KBM-7 (cell line): ENCODE measurements around the gene OCIAD1.
A peak's percentile ranks its signal among the peaks of the same experiment; 100 is the strongest.
"Not testable (repeated sequence)": the region's sequence is repeated elsewhere in the genome, so short reads cannot be mapped to it uniquely, and the experiment has no call there.

Experiments
- DNase-seq: peaks from one replicate; pipeline ENCODE4 v3.0.0-alpha.2; 2015
- in situ Hi-C: fragments of 300-500 bp; cut with MboI; formaldehyde crosslinking; loops from 2 replicates; pipeline ENCODE4 v1.14.3; 2020; ENCODE audit warnings: low sequenced_read_pairs, low pct_unique_long_range_greater_than_20kb, mixed read lengths

The OCIAD1 gene

GRCh38 chr4:48877827-48878535, 47.1 kb downstream of the OCIAD1 start:
- DNase-seq: no peak
- in situ Hi-C loops: no loop called here

GRCh38 chr4:48879561-48880442, 48.9 kb downstream of the OCIAD1 start:
- DNase-seq: no peak
- in situ Hi-C loops: no loop called here

- DNase-seq, in situ Hi-C loops: not testable (repeated sequence)
Measured at GRCh38 chr4:48881646-48882045, 50.8 kb downstream of the OCIAD1 start.

GRCh38 chr4:48889750-48890149, 58.9 kb downstream of the OCIAD1 start:
- in situ Hi-C loops, DNase-seq: not testable (repeated sequence)

- no peak for DNase-seq
- in situ Hi-C loops: no loop called here
Measured at GRCh38 chr4:48891028-48891619, 60.2 kb downstream of the OCIAD1 start.

GRCh38 chr4:48896845-48897244, 66.0 kb downstream of the OCIAD1 start:
- DNase-seq: peak; percentile 27
- in situ Hi-C loops: no loop called here

GRCh38 chr4:48898733-48899431, 68.0 kb downstream of the OCIAD1 start:
- in situ Hi-C loops: no loop called here
- DNase-seq: peak; percentile 69

- in situ Hi-C loops: no loop called here
- DNase-seq: no peak
Measured at GRCh38 chr4:48899432-48899749, 68.5 kb downstream of the OCIAD1 start.

- in situ Hi-C loops: no loop called here
- peak; percentile 86 for DNase-seq
Measured at GRCh38 chr4:48899950-48900349, 69.1 kb downstream of the OCIAD1 start.

- DNase-seq: no peak
- in situ Hi-C loops: no loop called here
Measured at GRCh38 chr4:48901196-48901595, 70.3 kb downstream of the OCIAD1 start.

GRCh38 chr4:48902266-48902665, 71.4 kb downstream of the OCIAD1 start:
- in situ Hi-C loops: no loop called here
- DNase-seq: no peak

GRCh38 chr4:48904101-48904500, 73.2 kb downstream of the OCIAD1 start:
- no peak for DNase-seq
- in situ Hi-C loops: no loop called here

- in situ Hi-C loops: no loop called here
Measured at GRCh38 chr4:48904541-48905142, 73.8 kb downstream of the OCIAD1 start.

GRCh38 chr4:48905363-48906015, 74.6 kb downstream of the OCIAD1 start:
- no peak for DNase-seq
- in situ Hi-C loops: no loop called here

More at GRCh38 chr4:48904541-48905142, 73.8 kb downstream of the OCIAD1 start:
- no peak for DNase-seq

- in situ Hi-C loops: no loop called here
- peak; percentile 77 for DNase-seq
Measured at GRCh38 chr4:48906206-48907173, 75.6 kb downstream of the OCIAD1 start, which contains the start of gene OCIAD2. Gene OCIAD2 (minus strand): TSS chr4:48906774. CDS start chr4:48904549, 2,225 bp downstream.

GRCh38 chr4:48907706-48908477, 77.0 kb downstream of the OCIAD1 start:
- in situ Hi-C loops: no loop called here
- no peak for DNase-seq

GRCh38 chr4:48908687-48909086, 77.8 kb downstream of the OCIAD1 start:
- in situ Hi-C loops: no loop called here
- DNase-seq: no peak
